Measurements from ENCODE around the gene SLC2A11. TPM values are rescaled to one million over a fixed set of nuclear protein-coding genes. Genes with fewer than 3 reads are reported as not detected.
"Not testable (repeated sequence)": the region's sequence is repeated elsewhere in the genome, so short reads cannot be mapped to it uniquely, and the experiment has no call there.

The SLC2A11 gene
- total RNA-seq, 1 donor from 2014 or later: 18.2 TPM

GRCh38 chr22:23906641-23907040 lies 49.0 kb downstream of the SLC2A11 start:
- Mint-ChIP-seq H3K27me3 (ENCODE audit: low read depth) (no peaks in the 10 kb centered on the region), H3K4me1 (peaks cover 10% of the 10 kb centered on the region), H3K9me3 (no peaks in the 10 kb centered on the region), H3K4me3 (no peak overlapping the region), H3K36me3 (ENCODE audit: low read depth) (peaks cover 6% of the 10 kb centered on the region), H3K27ac (ENCODE audit: unreplicated experiment) (no peak overlapping the region)
- DNase-seq (ENCODE audit: low read depth, low spot score): no peak
- TF ChIP-seq CTCF (conservative IDR thresholded peaks at IDR 0.05): no peak

GRCh38 chr22:23907423-23907822 lies 49.7 kb downstream of the SLC2A11 start:
- H3K9me3 Mint-ChIP-seq; H3K4me3 Mint-ChIP-seq; H3K36me3 Mint-ChIP-seq (ENCODE audit: low read depth); H3K27me3 Mint-ChIP-seq (ENCODE audit: low read depth); DNase-seq (ENCODE audit: low read depth, low spot score): not testable (repeated sequence)
- Mint-ChIP-seq H3K4me1 (peaks cover 15% of the 10 kb centered on the region), H3K27ac (ENCODE audit: unreplicated experiment) (peak overlapping the region; percentile 93)

GRCh38 chr22:23908587-23909205 lies 51.0 kb downstream of the SLC2A11 start:
- no peaks in the 10 kb centered on the region for H3K27me3 Mint-ChIP-seq (ENCODE audit: low read depth)
- no peak for TF ChIP-seq CTCF (conservative IDR thresholded peaks at IDR 0.05)
- peaks cover 24% of the 10 kb centered on the region for H3K4me1 Mint-ChIP-seq
- H3K9me3 Mint-ChIP-seq: peaks cover 8% of the 10 kb centered on the region
- DNase-seq (ENCODE audit: low read depth, low spot score): no peak
- H3K4me3 Mint-ChIP-seq: no peak overlapping the region
- H3K27ac Mint-ChIP-seq (ENCODE audit: unreplicated experiment): no peak overlapping the region
- H3K36me3 Mint-ChIP-seq (ENCODE audit: low read depth): peaks cover 13% of the 10 kb centered on the region

- H3K36me3 Mint-ChIP-seq (ENCODE audit: low read depth): peaks cover 14% of the 10 kb centered on the region
- no peak overlapping the region for H3K27ac Mint-ChIP-seq (ENCODE audit: unreplicated experiment)
- no peak overlapping the region for H3K4me3 Mint-ChIP-seq
- no peaks in the 10 kb centered on the region for H3K27me3 Mint-ChIP-seq (ENCODE audit: low read depth)
- TF ChIP-seq CTCF (conservative IDR thresholded peaks at IDR 0.05): no peak
- H3K9me3 Mint-ChIP-seq: peaks cover 9% of the 10 kb centered on the region
- no peak for DNase-seq (ENCODE audit: low read depth, low spot score)
- H3K4me1 Mint-ChIP-seq: peaks cover 31% of the 10 kb centered on the region
These were observed 51.7 kb downstream of the SLC2A11 start for GRCh38 chr22:23909296-23909898.

GRCh38 chr22:23910496-23911190 lies 53.0 kb downstream of the SLC2A11 start:
- Mint-ChIP-seq H3K27ac (ENCODE audit: unreplicated experiment) (peak overlapping the region; percentile 45), H3K9me3 (peaks cover 9% of the 10 kb centered on the region), H3K27me3 (ENCODE audit: low read depth) (no peaks in the 10 kb centered on the region), H3K4me1 (peaks cover 36% of the 10 kb centered on the region), H3K36me3 (ENCODE audit: low read depth) (peaks cover 14% of the 10 kb centered on the region), H3K4me3 (no peak overlapping the region)
- TF ChIP-seq CTCF (conservative IDR thresholded peaks at IDR 0.05): no peak
- DNase-seq (ENCODE audit: low read depth, low spot score): no peak
